Subcutaneous abdominal adipose tissue (tissue), 5 donors: ENCODE results near the gene ABLIM1.
A peak's percentile ranks its signal among the peaks of the same experiment; 100 is the strongest.

ENCODE experiments used
- H3K27ac ChIP-seq: one replicate; pipeline ENCODE4 v1.7.0; 2013; ENCODE audit warnings: low read depth, mild to moderate bottlenecking, inconsistent platforms, low read length, moderate library complexity
- H3K27me3 ChIP-seq, 5 donors: one replicate each; pipeline ENCODE4 v1.7.0; 2013; ENCODE audit warnings: low read length in 5 of 5, inconsistent platforms in 1 of 5; ENCODE audit not compliant: control insufficient read depth in 5 of 5, insufficient read depth in 4 of 5
- H3K36me3 ChIP-seq, 5 donors: one replicate each; pipeline ENCODE4 v1.7.0; 2013; ENCODE audit warnings: low read length in 5 of 5; ENCODE audit not compliant: control insufficient read depth in 5 of 5, insufficient read depth in 5 of 5
- H3K4me1 ChIP-seq, 5 donors: one replicate each; pipeline ENCODE4 v1.7.0; 2013; ENCODE audit warnings: low read length in 5 of 5, mild to moderate bottlenecking in 3 of 5, moderate library complexity in 1 of 5; ENCODE audit not compliant: control insufficient read depth in 5 of 5, insufficient read depth in 5 of 5
- H3K4me3 ChIP-seq, 5 donors: one replicate each; pipeline ENCODE4 v1.7.0; 2013; ENCODE audit warnings: low read length in 5 of 5, low read depth in 1 of 5
- H3K9ac ChIP-seq, 5 donors: one replicate each; pipeline ENCODE4 v1.7.0; 2013; ENCODE audit warnings: low read length in 5 of 5, mild to moderate bottlenecking in 4 of 5, moderate library complexity in 3 of 5
- H3K9me3 ChIP-seq, 5 donors: one replicate each; pipeline ENCODE4 v1.7.0; 2013; ENCODE audit warnings: low read length in 5 of 5; ENCODE audit not compliant: control insufficient read depth in 5 of 5
- donor health status: healthy.
- donor health status: healthy.
- donor health status: healthy.
- donor health status: healthy.
- donor health status: healthy.

The ABLIM1 gene

DNA sequence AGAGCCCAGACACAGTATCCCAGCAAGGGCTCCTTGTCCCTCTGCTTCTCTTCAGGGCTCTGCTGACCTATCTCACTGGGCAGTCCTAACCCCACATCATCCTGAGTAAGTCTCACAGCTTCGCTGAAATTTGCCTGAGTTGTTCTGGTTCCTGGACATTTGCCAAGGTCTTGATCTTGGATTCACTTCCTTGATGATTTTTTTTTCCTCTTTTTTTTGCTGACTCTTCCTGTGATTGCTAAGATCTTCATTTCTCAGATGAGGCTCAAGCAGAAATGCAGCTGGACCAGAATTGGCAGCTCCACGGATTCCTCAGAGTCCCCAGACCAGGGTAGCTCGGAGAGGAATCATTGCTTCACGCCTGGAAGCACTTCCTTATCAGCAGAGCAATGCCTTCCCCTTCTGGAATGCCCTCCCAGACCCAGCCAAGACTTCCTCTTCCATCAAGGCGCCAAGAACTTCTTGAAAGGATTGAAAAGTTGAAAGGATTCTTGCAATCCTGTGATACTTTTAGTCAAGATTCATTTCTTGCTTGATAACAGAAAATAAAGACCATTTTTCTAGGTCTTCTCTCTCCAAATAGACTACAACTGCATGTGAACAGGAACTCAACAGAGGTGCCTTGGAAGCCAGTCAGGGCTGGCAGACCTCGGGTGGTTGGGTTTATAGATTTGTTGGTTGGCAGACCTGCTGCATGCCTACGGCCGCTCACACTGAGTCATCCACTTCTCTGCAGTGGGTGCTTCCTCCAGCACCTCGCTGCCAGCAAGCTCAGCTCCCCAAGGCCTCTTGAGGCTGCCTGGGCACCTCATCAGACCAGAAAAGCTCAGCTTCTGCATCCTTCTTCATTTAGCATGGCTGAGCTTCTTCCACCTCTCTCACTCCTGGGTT is 244.9 kb downstream of the ABLIM1 start:
- H3K27me3 ChIP-seq, result peaks cover 0 to 2% (median 0%) of the 10 kb centered on the region in 5 donors
- H3K9ac ChIP-seq, result no peak overlapping the region
- H3K9me3 ChIP-seq, result no peaks in the 10 kb centered on the region
- H3K27ac ChIP-seq, result no peak overlapping the region
- H3K36me3 ChIP-seq, result no peaks in the 10 kb centered on the region
- peaks cover 3 to 22% (median 12%) of the 10 kb centered on the region in 5 donors for H3K4me1 ChIP-seq
- peak overlapping the region in 1 of 5 donors; percentile 17 for H3K4me3 ChIP-seq

DNA sequence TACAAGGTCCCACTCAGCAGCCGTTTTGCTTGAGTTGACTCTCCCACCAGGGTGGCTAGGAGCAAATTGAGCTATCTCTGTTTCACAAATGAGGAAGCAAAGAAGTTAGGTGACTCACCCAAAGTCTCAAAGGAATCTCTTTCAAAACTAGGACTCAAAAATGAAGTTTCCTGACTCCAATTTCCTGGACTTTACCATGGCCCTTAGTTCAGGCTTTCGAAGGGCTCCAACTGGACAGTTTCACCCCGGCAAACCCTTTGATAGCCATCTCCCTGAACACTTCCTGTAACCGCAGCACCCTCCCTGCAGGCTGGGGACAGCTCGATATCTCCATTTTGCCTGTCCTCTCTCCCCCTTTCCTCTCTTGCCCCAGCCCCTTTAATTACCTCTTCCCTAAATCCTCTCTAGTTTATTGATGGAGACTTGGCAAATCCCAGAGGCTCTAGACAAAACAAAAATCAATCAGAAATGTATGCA is 249.1 kb downstream of the ABLIM1 start:
- H3K36me3 ChIP-seq, result no peaks in the 10 kb centered on the region
- H3K27ac ChIP-seq, result no peak overlapping the region
- H3K27me3 ChIP-seq, result peaks cover 0 to 6% (median 5%) of the 10 kb centered on the region in 5 donors
- H3K9ac ChIP-seq, result no peak overlapping the region
- H3K9me3 ChIP-seq, result no peaks in the 10 kb centered on the region
- H3K4me3 ChIP-seq, result no peak overlapping the region
- peaks cover 3 to 28% (median 22%) of the 10 kb centered on the region in 5 donors for H3K4me1 ChIP-seq

DNA sequence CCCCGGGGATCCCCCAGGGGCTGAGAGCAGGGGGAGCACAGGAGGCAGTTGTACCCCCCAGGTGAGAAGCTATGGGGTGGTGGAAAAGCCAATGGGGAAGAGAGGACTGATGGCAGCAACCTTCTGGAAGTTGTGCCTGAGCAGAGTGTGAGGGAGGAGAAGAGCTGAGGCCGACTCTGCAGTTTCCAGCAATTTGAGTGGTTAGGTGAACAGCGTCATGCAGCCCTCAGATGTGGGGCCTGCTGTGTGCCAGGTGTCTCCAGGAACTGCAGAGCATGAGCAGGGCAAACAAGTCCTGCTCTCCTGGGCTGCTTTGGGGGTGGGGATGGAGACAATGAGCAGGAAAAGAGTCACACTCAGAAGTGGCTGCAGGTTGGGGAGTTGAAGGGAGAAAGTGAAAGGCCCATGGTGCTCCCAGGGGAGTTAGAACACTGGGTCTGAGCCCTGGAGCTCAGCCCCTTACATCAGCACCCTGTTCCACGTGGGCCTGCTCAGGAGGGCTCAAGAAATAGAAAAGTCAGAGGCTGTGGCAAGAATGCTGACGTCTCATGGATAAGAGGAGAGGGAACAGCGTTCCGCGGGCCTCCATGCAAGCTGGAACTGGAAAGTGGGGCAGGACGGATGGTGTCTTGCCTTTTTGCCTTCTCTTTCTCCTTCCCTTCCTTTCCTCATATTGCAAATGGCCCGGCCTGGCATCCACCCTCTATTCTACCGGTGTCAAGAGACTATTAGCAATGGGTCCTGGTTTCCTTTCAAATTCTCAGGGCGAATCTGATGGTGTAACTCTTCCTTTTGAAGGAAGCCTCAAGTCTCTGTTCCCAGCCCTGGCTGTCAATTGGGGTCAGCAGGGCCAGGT is 249.7 kb downstream of the ABLIM1 start:
- Histone ChIP-seq H3K36me3 (no peaks in the 10 kb centered on the region), H3K9ac (no peak overlapping the region), H3K4me1 (peaks cover 3 to 31% (median 24%) of the 10 kb centered on the region in 5 donors), H3K4me3 (no peak overlapping the region), H3K27ac (no peak overlapping the region), H3K9me3 (no peaks in the 10 kb centered on the region), H3K27me3 (peaks cover 0 to 12% (median 10%) of the 10 kb centered on the region in 5 donors)

DNA sequence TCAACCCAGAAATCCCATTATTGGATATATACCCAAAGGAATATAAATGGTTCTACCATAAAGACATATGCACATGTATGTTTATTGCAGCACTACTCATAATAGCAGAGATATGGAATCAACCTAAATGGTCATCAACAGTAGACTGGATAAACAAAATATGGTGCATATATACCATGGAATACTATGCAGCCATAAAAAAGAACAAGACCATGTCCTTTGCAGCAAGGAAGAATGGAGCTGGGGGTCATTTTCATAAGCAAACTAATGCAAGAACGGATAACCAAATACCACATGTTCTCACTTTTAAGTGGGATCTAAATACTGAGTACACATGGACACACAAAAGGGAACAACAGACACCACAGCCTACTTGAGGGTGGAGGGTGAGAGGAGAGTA is 251.6 kb downstream of the ABLIM1 start:
- H3K4me1 ChIP-seq, result peaks cover 0 to 31% (median 20%) of the 10 kb centered on the region in 5 donors
- H3K9me3 ChIP-seq, result no peaks in the 10 kb centered on the region
- H3K9ac ChIP-seq, result no peak overlapping the region
- peaks cover 0 to 26% (median 20%) of the 10 kb centered on the region in 5 donors for H3K27me3 ChIP-seq
- H3K36me3 ChIP-seq, result no peaks in the 10 kb centered on the region
- no peak overlapping the region for H3K4me3 ChIP-seq
- no peak overlapping the region for H3K27ac ChIP-seq

DNA sequence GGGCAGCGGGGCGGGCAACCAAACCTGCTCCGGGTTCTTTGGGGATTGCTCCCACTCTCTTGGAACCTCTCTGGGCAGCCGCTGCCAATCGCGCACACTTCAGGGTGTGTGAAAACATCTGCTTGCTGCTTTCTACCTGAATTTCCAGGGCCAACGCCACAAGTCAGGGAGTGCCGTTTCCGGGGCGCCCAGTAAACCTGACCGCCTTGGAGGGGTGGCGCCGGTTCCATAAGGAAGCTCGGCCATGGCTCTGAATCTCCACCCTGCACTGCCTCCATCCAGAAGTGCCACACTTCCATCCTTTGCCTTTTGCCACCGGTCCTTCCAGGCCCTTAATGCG is 253.1 kb downstream of the ABLIM1 start:
- H3K9ac ChIP-seq, result no peak overlapping the region

DNA sequence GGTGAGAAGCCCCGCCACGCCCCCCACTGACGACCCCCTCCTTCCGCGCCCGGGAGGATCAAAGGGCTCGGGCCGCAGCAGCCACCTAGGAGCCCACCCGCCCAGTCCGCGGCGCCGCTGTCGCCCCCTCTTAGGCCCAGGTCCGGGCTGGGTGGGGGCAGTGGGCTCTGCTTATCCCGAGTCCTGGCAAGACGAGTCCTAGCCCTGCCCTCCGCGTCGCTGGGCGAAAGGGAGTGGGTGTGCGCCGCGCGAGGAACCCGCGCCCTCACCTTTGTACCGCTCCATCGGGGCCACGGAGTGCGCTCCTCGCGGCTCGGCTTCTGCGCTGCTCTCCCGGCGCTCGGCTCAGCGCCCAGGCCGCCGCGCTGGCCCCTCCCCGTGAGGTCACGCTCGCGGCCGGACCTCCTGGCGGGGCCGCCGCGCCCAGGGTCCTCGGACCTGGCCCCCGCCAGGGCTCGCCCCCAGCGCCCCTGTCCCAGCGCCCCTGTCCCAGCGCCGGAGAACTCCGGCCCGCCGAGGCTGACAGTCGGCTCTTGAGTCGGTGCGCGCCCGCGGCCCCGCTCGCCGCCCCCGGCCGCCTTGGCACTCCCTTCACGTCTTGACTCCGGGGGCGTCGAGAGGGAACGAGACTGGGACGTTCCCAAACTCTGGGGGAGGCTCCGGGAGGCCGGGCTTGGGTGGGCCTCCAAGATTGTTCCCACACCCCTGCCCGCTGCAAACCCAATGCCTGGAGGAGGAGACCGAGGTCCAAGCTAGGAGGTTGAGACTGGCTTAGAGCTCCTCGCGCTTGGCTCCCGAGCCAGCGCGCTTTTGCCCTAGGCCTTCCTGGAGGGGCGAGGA is 253.7 kb downstream of the ABLIM1 start, which contains the start of gene AFAP1L2:
AFAP1L2 (minus strand) TSS at position 332 of the 840 bp plus-strand sequence; CDS start at position 285, 47 bp downstream.
- H3K27ac ChIP-seq, result no peak within 1 kb of the TSS
- H3K4me3 ChIP-seq, result peak within 1 kb of the TSS; percentile 63 to 67 (median 65)
- H3K9ac ChIP-seq, result peak within 1 kb of the TSS in 2 of 5 donors; percentile 53 to 60
- peaks cover 0 to 49% (median 21%) of the 10 kb centered on the region in 5 donors for H3K4me1 ChIP-seq
- H3K9me3 ChIP-seq, result no peaks in the 10 kb centered on the region
- H3K36me3 ChIP-seq, result no peaks in the 10 kb centered on the region
- H3K27me3 ChIP-seq, result peaks cover 0 to 31% (median 24%) of the 10 kb centered on the region in 5 donors

More for the DNA sequence above, 253.1 kb downstream of the ABLIM1 start:
- Histone ChIP-seq H3K27me3 (peaks cover 0 to 31% (median 24%) of the 10 kb centered on the region in 5 donors), H3K4me1 (peaks cover 0 to 44% (median 21%) of the 10 kb centered on the region in 5 donors), H3K4me3 (peak overlapping the region in 4 of 5 donors; percentile 63 to 67 (median 65)), H3K27ac (no peak overlapping the region), H3K9me3 (no peaks in the 10 kb centered on the region), H3K36me3 (no peaks in the 10 kb centered on the region)

DNA sequence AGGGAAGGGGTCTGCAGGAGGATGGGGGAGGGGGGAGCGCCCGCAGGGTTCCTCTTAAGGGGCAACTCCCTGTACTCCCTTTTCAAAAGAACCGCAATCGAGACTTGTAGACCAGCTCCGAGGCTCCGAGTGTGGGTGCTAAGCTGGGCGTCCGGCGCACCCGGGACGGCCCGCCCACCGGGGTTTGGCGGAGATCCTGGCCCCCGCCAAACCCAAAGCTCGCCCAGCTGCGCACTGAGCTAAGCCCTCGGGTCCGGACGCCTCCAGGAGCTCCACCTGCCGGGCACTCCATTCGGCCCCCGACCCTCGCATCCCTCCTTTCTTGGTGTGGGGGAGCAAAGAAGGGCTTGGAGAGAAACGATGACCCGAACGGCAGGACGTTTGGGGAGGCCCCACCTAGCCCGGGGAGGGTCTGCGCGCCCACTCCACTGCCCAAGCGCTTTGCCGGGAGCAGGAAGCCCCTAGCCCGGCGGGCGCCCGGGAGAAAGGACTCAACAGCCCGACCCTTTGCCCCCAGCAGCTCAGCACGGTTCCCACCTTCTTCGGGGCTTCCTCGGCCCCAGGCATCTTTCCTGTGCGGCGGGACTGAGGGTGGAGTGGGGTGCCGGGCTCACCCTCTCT is 254.4 kb downstream of the ABLIM1 start:
- Histone ChIP-seq H3K9ac (peak overlapping the region in 2 of 5 donors; percentile 53 to 60), H3K4me3 (peak overlapping the region; percentile 63 to 67 (median 65)), H3K9me3 (no peaks in the 10 kb centered on the region), H3K27ac (no peak overlapping the region), H3K36me3 (no peaks in the 10 kb centered on the region), H3K4me1 (peaks cover 0 to 47% (median 21%) of the 10 kb centered on the region in 5 donors), H3K27me3 (peaks cover 0 to 36% (median 29%) of the 10 kb centered on the region in 5 donors)

DNA sequence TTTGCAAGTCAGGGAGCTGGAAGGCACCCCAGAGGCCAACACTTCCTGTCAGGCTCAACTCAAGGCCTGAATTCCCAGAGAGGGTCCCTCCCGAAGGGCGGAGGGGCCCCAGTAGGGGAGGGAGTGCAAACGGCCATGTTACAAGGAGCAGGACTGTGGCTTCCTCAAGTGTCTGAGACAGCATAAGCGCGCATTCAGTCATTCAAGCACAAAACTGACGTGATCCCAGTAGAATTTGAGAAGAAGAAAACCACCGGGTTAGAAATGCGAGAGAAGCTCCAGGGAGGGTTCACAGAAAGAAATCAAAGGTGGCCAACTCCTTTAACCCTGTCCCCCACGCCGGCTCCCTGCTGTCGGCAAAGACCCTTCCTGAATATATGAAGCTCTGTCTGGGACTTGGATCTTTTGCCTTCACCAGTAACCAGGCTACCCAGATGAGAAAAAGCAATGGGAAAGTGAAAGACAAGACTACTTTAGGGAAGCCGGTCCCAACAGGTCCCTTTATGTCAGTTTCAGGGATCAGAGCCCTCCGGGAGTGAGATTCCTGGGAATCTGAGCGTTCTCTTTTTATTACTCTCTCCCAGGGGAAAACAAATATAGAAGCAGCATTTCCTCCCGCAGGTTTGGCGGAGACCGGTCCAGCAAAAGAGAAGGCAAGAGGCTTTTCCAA is 255.1 kb downstream of the ABLIM1 start:
- Histone ChIP-seq H3K36me3 (no peaks in the 10 kb centered on the region), H3K27me3 (peaks cover 3 to 38% (median 33%) of the 10 kb centered on the region in 5 donors), H3K4me3 (peak overlapping the region; percentile 63 to 67 (median 65)), H3K9ac (peak overlapping the region in 2 of 5 donors; percentile 53 to 60), H3K4me1 (peaks cover 0 to 47% (median 21%) of the 10 kb centered on the region in 5 donors), H3K27ac (no peak overlapping the region), H3K9me3 (no peaks in the 10 kb centered on the region)
